Neural cell (in vitro differentiated cells): ENCODE measurements around the gene EXOC2.

ENCODE experiments used
- EP300 ChIP-seq: fragments of 450-650 bp; conservative IDR thresholded peaks from 2 replicates; pipeline ENCODE4 v1.6.1; 2014; ENCODE audit warnings: antibody characterized with exemption, mild to moderate bottlenecking, moderate library complexity; ENCODE audit not compliant: poor library complexity, severe bottlenecking
- TF ChIP-seq, protein P1 (sequence below): fragments of 450-650 bp; IDR thresholded peaks from 2 replicates; pipeline ENCODE4 v1.5.1; 2014; ENCODE audit warnings: antibody characterized with exemption, mild to moderate bottlenecking, moderate library complexity; ENCODE audit not compliant: poor library complexity, severe bottlenecking

GRCh38 chr6:508614-509013, 184.3 kb downstream of the EXOC2 start:
- TF ChIP-seq, protein P1, sequence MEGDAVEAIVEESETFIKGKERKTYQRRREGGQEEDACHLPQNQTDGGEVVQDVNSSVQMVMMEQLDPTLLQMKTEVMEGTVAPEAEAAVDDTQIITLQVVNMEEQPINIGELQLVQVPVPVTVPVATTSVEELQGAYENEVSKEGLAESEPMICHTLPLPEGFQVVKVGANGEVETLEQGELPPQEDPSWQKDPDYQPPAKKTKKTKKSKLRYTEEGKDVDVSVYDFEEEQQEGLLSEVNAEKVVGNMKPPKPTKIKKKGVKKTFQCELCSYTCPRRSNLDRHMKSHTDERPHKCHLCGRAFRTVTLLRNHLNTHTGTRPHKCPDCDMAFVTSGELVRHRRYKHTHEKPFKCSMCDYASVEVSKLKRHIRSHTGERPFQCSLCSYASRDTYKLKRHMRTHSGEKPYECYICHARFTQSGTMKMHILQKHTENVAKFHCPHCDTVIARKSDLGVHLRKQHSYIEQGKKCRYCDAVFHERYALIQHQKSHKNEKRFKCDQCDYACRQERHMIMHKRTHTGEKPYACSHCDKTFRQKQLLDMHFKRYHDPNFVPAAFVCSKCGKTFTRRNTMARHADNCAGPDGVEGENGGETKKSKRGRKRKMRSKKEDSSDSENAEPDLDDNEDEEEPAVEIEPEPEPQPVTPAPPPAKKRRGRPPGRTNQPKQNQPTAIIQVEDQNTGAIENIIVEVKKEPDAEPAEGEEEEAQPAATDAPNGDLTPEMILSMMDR: no peak
- no peak for TF ChIP-seq EP300
